ENCODE measurements around the gene LHX3.

GRCh38 chr9:136191960-136192286 is 13.0 kb downstream of the LHX3 start:
- TF ChIP-seq CTCF (IDR thresholded peaks at IDR 0.05; ENCODE audit: insufficient read depth, low read depth, low read length) (no peak), EZH2 (IDR thresholded peaks at IDR 0.05; ENCODE audit: insufficient read depth, low read length) (no peak)
